GM23338 (cell line): Measurements from ENCODE around the gene HADHB. TPM values are rescaled to one million over a fixed set of nuclear protein-coding genes. Genes with fewer than 3 reads are reported as not detected.
A peak's percentile ranks its signal among the peaks of the same experiment; 100 is the strongest.

Source experiments
- ATAC-seq: fragments of 200-7000 bp; cut with Tn5 transposase; 3 replicates; pipeline ENCODE4 v1.9.1; 2020
- DNase-seq: peaks from one replicate; pipeline ENCODE4 v3.0.0-alpha.2; 2015; ENCODE audit warnings: low spot score
- H2AFZ ChIP-seq: fragments of 200-600 bp; sonication (generic); 2 replicates; pipeline ENCODE4 v1.8.0; 2016; ENCODE audit warnings: antibody characterized with exemption, mild to moderate bottlenecking, moderate library complexity
- H3F3A ChIP-seq: fragments of 200-600 bp; sonication (generic); replicated peaks from 2 replicates; pipeline ENCODE4 v1.8.0; 2017; ENCODE audit warnings: antibody characterized with exemption, mixed run types, low read depth
- H3K27ac ChIP-seq: fragments of 200-600 bp; sonication (generic); 2 replicates; pipeline ENCODE4 v1.6.1; 2016; ENCODE audit warnings: low read depth
- H3K27me3 ChIP-seq: fragments of 200-600 bp; sonication (generic); 2 replicates; pipeline ENCODE4 v1.8.0; 2016; ENCODE audit warnings: mild to moderate bottlenecking, mixed run types, moderate library complexity; ENCODE audit not compliant: insufficient read depth
- H3K36me3 ChIP-seq: fragments of 200-600 bp; sonication (generic); 2 replicates; pipeline ENCODE4 v1.8.0; 2016; ENCODE audit warnings: mild to moderate bottlenecking; ENCODE audit not compliant: insufficient read depth
- H3K4me1 ChIP-seq: fragments of 200-600 bp; sonication (generic); 2 replicates; pipeline ENCODE4 v1.8.0; 2016; ENCODE audit warnings: mild to moderate bottlenecking, moderate library complexity; ENCODE audit not compliant: insufficient read depth
- H3K4me2 ChIP-seq: fragments of 200-600 bp; sonication (generic); 2 replicates; pipeline ENCODE4 v1.7.1; 2017; ENCODE audit warnings: mixed run types
- H3K4me3 ChIP-seq: fragments of 200-600 bp; sonication (generic); 2 replicates; pipeline ENCODE4 v1.6.1; 2016; ENCODE audit warnings: mixed run types
- H3K79me2 ChIP-seq: fragments of 200-600 bp; sonication (generic); replicated peaks from 2 replicates; pipeline ENCODE4 v1.8.0; 2017; ENCODE audit warnings: mild to moderate bottlenecking; ENCODE audit not compliant: insufficient read depth
- H3K9me2 ChIP-seq: fragments of 200-600 bp; sonication (generic); 2 replicates; pipeline ENCODE4 v1.8.0; 2017; ENCODE audit not compliant: insufficient read depth
- H4K20me1 ChIP-seq: fragments of 200-600 bp; sonication (generic); replicated peaks from 2 replicates; pipeline ENCODE4 v1.8.0; 2017; ENCODE audit warnings: mild to moderate bottlenecking; ENCODE audit not compliant: insufficient read depth
- H3K27ac Mint-ChIP-seq: 2 replicates; pipeline ENCODE4 v1.8.0; 2020; ENCODE audit warnings: inconsistent platforms, mild to moderate bottlenecking, moderate library complexity, mixed read lengths
- H3K27me3 Mint-ChIP-seq: 3 replicates; pipeline ENCODE4 v1.8.0; 2022; ENCODE audit warnings: low read depth, mild to moderate bottlenecking, moderate library complexity, mixed read lengths, inconsistent platforms; ENCODE audit not compliant: insufficient read depth, poor library complexity
- H3K36me3 Mint-ChIP-seq: 3 replicates; pipeline ENCODE4 v1.8.0; 2021; ENCODE audit warnings: low read depth, mild to moderate bottlenecking, inconsistent platforms, moderate library complexity, mixed read lengths
- H3K4me1 Mint-ChIP-seq: 3 replicates; pipeline ENCODE4 v1.8.0; 2020; ENCODE audit warnings: mild to moderate bottlenecking, inconsistent platforms, mixed read lengths
- H3K4me3 Mint-ChIP-seq: 3 replicates; pipeline ENCODE4 v1.8.0; 2021; ENCODE audit warnings: moderate library complexity, mild to moderate bottlenecking, inconsistent platforms, mixed read lengths
- H3K9me3 Mint-ChIP-seq: 3 replicates; pipeline ENCODE4 v1.8.0; 2020; ENCODE audit warnings: moderate library complexity, mild to moderate bottlenecking, inconsistent platforms, mixed read lengths
- EZH2phosphoT487 ChIP-seq: fragments of 200-600 bp; sonication (generic); IDR thresholded peaks from one replicate; pipeline ENCODE4 v1.8.1; 2018; ENCODE audit warnings: antibody characterized with exemption; ENCODE audit not compliant: unreplicated experiment
- JUNB ChIP-seq: IDR thresholded peaks from one replicate; pipeline ENCODE4 v1.6.1; 2016; ENCODE audit warnings: antibody characterized with exemption; ENCODE audit not compliant: unreplicated experiment
- POLR2AphosphoS5 ChIP-seq: IDR thresholded peaks from 2 replicates; pipeline ENCODE4 v1.6.1; 2016; ENCODE audit warnings: antibody characterized with exemption, low read depth
- ZNF331 ChIP-seq: fragments of 250-450 bp; sonication (Bioruptor Pico); IDR thresholded peaks from 2 replicates; pipeline ENCODE4 v1.5.0; 2020; ENCODE audit warnings: low read depth, mild to moderate bottlenecking, moderate library complexity
- polyA plus RNA-seq: library from polyadenylated mRNA; unstranded; fragments of >200 nt; fragmentation: Nextera tagmentation; extraction: Ambion mirVana; gene quantifications from 2 replicates; pipeline ENCODE4 v1.2.1, GENCODE V29; 2016
- total RNA-seq: library from RNA; depleted of rRNA; stranded (reverse); fragments of >200 nt; shearing (Covaris generic); gene quantifications from 2 replicates; pipeline ENCODE4 v1.2.3, GENCODE V29; 2014
- TF ChIP-seq, protein P1 (sequence below): IDR thresholded peaks from 2 replicates; pipeline ENCODE4 v1.6.1; 2016; ENCODE audit warnings: antibody characterized with exemption
- TF ChIP-seq, protein P2 (sequence below): fragments of 250-450 bp; sonication (Bioruptor Pico); IDR thresholded peaks from 2 replicates; pipeline ENCODE4 v1.5.0; 2020; ENCODE audit warnings: mild to moderate bottlenecking, moderate library complexity

Gene HADHB
- total and polyA plus RNA-seq, 2 experiments from 2014 or later: 41.1 to 43.4 TPM

GRCh38 chr2:26245231-26245732, 543 bp downstream of the HADHB start:
- Mint-ChIP-seq H3K4me3 (peak overlapping the region; percentile 96), H3K4me1 (peaks cover 21% of the 10 kb centered on the region), H3K36me3 (no peaks in the 10 kb centered on the region), H3K27me3 (peaks cover 4% of the 10 kb centered on the region), H3K9me3 (no peaks in the 10 kb centered on the region), H3K27ac (peak overlapping the region; percentile 83)
- Histone ChIP-seq H3K4me3 (peak overlapping the region; percentile 99), H3F3A (peaks cover 11% of the 10 kb centered on the region), H3K27ac (peak overlapping the region; percentile 96), H4K20me1 (peaks cover 12% of the 10 kb centered on the region), H3K4me2 (peak overlapping the region; percentile 92), H3K9me2 (no peaks in the 10 kb centered on the region), H3K4me1 (peaks cover 24% of the 10 kb centered on the region), H3K79me2 (peaks cover 91% of the 10 kb centered on the region), H3K36me3 (no peaks in the 10 kb centered on the region), H2AFZ (peak overlapping the region; percentile 90), H3K27me3 (no peaks in the 10 kb centered on the region)
- no peak for TF ChIP-seq JUNB
- TF ChIP-seq, protein P1, sequence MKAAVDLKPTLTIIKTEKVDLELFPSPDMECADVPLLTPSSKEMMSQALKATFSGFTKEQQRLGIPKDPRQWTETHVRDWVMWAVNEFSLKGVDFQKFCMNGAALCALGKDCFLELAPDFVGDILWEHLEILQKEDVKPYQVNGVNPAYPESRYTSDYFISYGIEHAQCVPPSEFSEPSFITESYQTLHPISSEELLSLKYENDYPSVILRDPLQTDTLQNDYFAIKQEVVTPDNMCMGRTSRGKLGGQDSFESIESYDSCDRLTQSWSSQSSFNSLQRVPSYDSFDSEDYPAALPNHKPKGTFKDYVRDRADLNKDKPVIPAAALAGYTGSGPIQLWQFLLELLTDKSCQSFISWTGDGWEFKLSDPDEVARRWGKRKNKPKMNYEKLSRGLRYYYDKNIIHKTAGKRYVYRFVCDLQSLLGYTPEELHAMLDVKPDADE: no peak
- TF ChIP-seq, protein P2, sequence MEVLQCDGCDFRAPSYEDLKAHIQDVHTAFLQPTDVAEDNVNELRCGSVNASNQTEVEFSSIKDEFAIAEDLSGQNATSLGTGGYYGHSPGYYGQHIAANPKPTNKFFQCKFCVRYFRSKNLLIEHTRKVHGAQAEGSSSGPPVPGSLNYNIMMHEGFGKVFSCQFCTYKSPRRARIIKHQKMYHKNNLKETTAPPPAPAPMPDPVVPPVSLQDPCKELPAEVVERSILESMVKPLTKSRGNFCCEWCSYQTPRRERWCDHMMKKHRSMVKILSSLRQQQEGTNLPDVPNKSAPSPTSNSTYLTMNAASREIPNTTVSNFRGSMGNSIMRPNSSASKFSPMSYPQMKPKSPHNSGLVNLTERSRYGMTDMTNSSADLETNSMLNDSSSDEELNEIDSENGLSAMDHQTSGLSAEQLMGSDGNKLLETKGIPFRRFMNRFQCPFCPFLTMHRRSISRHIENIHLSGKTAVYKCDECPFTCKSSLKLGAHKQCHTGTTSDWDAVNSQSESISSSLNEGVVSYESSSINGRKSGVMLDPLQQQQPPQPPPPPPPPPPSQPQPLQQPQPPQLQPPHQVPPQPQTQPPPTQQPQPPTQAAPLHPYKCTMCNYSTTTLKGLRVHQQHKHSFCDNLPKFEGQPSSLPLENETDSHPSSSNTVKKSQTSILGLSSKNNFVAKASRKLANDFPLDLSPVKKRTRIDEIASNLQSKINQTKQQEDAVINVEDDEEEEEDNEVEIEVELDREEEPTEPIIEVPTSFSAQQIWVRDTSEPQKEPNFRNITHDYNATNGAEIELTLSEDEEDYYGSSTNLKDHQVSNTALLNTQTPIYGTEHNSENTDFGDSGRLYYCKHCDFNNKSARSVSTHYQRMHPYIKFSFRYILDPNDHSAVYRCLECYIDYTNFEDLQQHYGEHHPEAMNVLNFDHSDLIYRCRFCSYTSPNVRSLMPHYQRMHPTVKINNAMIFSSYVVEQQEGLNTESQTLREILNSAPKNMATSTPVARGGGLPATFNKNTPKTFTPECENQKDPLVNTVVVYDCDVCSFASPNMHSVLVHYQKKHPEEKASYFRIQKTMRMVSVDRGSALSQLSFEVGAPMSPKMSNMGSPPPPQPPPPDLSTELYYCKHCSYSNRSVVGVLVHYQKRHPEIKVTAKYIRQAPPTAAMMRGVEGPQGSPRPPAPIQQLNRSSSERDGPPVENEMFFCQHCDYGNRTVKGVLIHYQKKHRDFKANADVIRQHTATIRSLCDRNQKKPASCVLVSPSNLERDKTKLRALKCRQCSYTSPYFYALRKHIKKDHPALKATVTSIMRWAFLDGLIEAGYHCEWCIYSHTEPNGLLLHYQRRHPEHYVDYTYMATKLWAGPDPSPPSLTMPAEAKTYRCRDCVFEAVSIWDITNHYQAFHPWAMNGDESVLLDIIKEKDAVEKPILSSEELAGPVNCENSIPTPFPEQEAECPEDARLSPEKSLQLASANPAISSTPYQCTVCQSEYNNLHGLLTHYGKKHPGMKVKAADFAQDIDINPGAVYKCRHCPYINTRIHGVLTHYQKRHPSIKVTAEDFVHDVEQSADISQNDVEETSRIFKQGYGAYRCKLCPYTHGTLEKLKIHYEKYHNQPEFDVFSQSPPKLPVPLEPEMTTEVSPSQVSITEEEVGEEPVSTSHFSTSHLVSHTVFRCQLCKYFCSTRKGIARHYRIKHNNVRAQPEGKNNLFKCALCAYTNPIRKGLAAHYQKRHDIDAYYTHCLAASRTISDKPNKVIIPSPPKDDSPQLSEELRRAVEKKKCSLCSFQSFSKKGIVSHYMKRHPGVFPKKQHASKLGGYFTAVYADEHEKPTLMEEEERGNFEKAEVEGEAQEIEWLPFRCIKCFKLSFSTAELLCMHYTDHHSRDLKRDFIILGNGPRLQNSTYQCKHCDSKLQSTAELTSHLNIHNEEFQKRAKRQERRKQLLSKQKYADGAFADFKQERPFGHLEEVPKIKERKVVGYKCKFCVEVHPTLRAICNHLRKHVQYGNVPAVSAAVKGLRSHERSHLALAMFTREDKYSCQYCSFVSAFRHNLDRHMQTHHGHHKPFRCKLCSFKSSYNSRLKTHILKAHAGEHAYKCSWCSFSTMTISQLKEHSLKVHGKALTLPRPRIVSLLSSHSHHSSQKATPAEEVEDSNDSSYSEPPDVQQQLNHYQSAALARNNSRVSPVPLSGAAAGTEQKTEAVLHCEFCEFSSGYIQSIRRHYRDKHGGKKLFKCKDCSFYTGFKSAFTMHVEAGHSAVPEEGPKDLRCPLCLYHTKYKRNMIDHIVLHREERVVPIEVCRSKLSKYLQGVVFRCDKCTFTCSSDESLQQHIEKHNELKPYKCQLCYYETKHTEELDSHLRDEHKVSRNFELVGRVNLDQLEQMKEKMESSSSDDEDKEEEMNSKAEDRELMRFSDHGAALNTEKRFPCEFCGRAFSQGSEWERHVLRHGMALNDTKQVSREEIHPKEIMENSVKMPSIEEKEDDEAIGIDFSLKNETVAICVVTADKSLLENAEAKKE: no peak
- TF ChIP-seq EZH2phosphoT487: no peak
- TF ChIP-seq ZNF331: no peak
- no peak for TF ChIP-seq POLR2AphosphoS5
- peak; percentile 61 for DNase-seq
- peak; percentile 33 for ATAC-seq
